ENCODE measurements around the gene PNMA8A. TPM values are rescaled to one million over a fixed set of nuclear protein-coding genes. Genes with fewer than 3 reads are reported as not detected.

The PNMA8A gene
- total RNA-seq, 4 donors from 2014 or later, result 0.20 to 0.68 (median 0.64) TPM; not detected in 1

- Histone ChIP-seq H3K36me3 (no peaks in the 10 kb centered on the region), H3K4me1 (peaks cover 0 to 10% (median 9%) of the 10 kb centered on the region in 4 donors), H3K27me3 (peaks cover 65% of the 10 kb centered on the region), H3K9me3 (no peaks in the 10 kb centered on the region), H3K27ac (no peak overlapping the region), H3K4me3 (no peak overlapping the region)
- WGBS, 2 donors (ENCODE audit: low coverage in 1 of 2), result 38 to 41% methylated on average over 3 to 10 of the region's 10 CpGs
- in situ Hi-C loops (cut with MboI; ENCODE audit: low pct_ligation_motif_present in 1 of 4, low pct_unique_long_range_greater_than_20kb in 1 of 4, low sequenced_read_pairs in 3 of 4), result no loop called here
- no peak for DNase-seq
- TF ChIP-seq POLR2AphosphoS5 (IDR thresholded peaks at IDR 0.05) (no peak), CTCF (IDR thresholded peaks at IDR 0.05) (no peak), EP300 (IDR thresholded peaks at IDR 0.05; ENCODE audit: low read depth) (no peak), POLR2A (IDR thresholded peaks at IDR 0.05) (no peak)
- intact Hi-C loops (cut with DNase I; ENCODE audit: low total_unique reads), result no loop called here
Observed at GRCh38 chr19:46431824-46432223, 39.5 kb downstream of the PNMA8A start.

GRCh38 chr19:46429999-46430398 lies 41.4 kb downstream of the PNMA8A start:
- in situ Hi-C loops (cut with MboI; ENCODE audit: low pct_ligation_motif_present in 1 of 4, low pct_unique_long_range_greater_than_20kb in 1 of 4, low sequenced_read_pairs in 3 of 4), result no loop called here
- peaks cover 77% of the 10 kb centered on the region for H3K27me3 ChIP-seq

GRCh38 chr19:46428239-46429135 lies 42.9 kb downstream of the PNMA8A start, which contains the start of gene PNMA8C:
Gene PNMA8C (minus strand): TSS chr19:46428936. CDS start chr19:46428359, 577 bp downstream.
- Histone ChIP-seq H3K27ac (no peak within 1 kb of the TSS), H3K4me3 (peak within 1 kb of the TSS in 1 of 4 donors; percentile 12), H3K9me3 (no peaks in the 10 kb centered on the region)

More at GRCh38 chr19:46429999-46430398, 41.4 kb downstream of the PNMA8A start:
- Histone ChIP-seq H3K4me1 (peaks cover 3 to 22% (median 21%) of the 10 kb centered on the region in 4 donors), H3K9me3 (no peaks in the 10 kb centered on the region), H3K36me3 (no peaks in the 10 kb centered on the region), H3K4me3 (no peak overlapping the region), H3K27ac (no peak overlapping the region)
- TF ChIP-seq EP300 (IDR thresholded peaks at IDR 0.05; ENCODE audit: low read depth) (no peak), POLR2A (IDR thresholded peaks at IDR 0.05) (no peak), POLR2AphosphoS5 (IDR thresholded peaks at IDR 0.05) (no peak), CTCF (IDR thresholded peaks at IDR 0.05) (no peak)
- 56 to 65% methylated on average over 4 of the region's 4 CpGs for WGBS, 2 donors (ENCODE audit: low coverage in 1 of 2)
- DNase-seq, result no peak
- intact Hi-C loops (cut with DNase I; ENCODE audit: low total_unique reads), result no loop called here

More at GRCh38 chr19:46428239-46429135, 42.9 kb downstream of the PNMA8A start, which contains the start of gene PNMA8C:
- DNase-seq, result peak; percentile 50
- TF ChIP-seq POLR2AphosphoS5 (IDR thresholded peaks at IDR 0.05) (no peak), EP300 (IDR thresholded peaks at IDR 0.05; ENCODE audit: low read depth) (no peak), CTCF (IDR thresholded peaks at IDR 0.05) (no peak), POLR2A (IDR thresholded peaks at IDR 0.05) (no peak)
- no peaks in the 10 kb centered on the region for H3K36me3 ChIP-seq
- intact Hi-C loops (cut with DNase I; ENCODE audit: low total_unique reads) (no loop called here), in situ Hi-C loops (cut with MboI; ENCODE audit: low pct_ligation_motif_present in 1 of 4, low pct_unique_long_range_greater_than_20kb in 1 of 4, low sequenced_read_pairs in 3 of 4) (no loop called here)
- WGBS, 2 donors (ENCODE audit: low coverage in 1 of 2), result 30% methylated on average over 48 of the region's 52 CpGs; no CpG with 5 or more reads in 1 of the 2 donors
- peaks cover 82% of the 10 kb centered on the region for H3K27me3 ChIP-seq
- H3K4me1 ChIP-seq, result peaks cover 3 to 22% (median 21%) of the 10 kb centered on the region in 4 donors

All from transverse colon (tissue), 4 donors.